Activated CD4-positive, CD25-positive, alpha-beta regulatory T cell treated with anti-CD3 and anti-CD28 coated beads, Interleukin-2, amount 50 U/mL, for 72 hours (primary cell): ENCODE measurements around the gene DTNBP1.

Experiments used
- DNase-seq: peaks from one replicate; pipeline ENCODE4 v3.0.0; 2021

Gene DTNBP1

GRCh38 chr6:15530411-15530810 lies 132.4 kb downstream of the DTNBP1 start:
- no peak for DNase-seq

- DNase-seq: no peak
Measured at GRCh38 chr6:15528870-15529269, 134.0 kb downstream of the DTNBP1 start.

- no peak for DNase-seq
Measured at GRCh38 chr6:15527838-15528617, 134.8 kb downstream of the DTNBP1 start.

- DNase-seq: no peak
Measured at GRCh38 chr6:15526212-15526701, 136.6 kb downstream of the DTNBP1 start.

GRCh38 chr6:15524861-15525401 lies 137.9 kb downstream of the DTNBP1 start:
- DNase-seq: peak; percentile 14

- peak; percentile 21 for DNase-seq
Measured at GRCh38 chr6:15523679-15524630, 138.9 kb downstream of the DTNBP1 start.

- DNase-seq: peak; percentile 25
Measured at GRCh38 chr6:15522856-15523529, 139.8 kb downstream of the DTNBP1 start.

GRCh38 chr6:15522427-15522826 lies 140.4 kb downstream of the DTNBP1 start:
- DNase-seq: peak; percentile 17

GRCh38 chr6:15522026-15522425 lies 140.8 kb downstream of the DTNBP1 start:
- peak; percentile 29 for DNase-seq

GRCh38 chr6:15521582-15521981 lies 141.2 kb downstream of the DTNBP1 start:
- no peak for DNase-seq

GRCh38 chr6:15520626-15521203 lies 142.1 kb downstream of the DTNBP1 start:
- peak; percentile 18 for DNase-seq

- peak; percentile 18 for DNase-seq
Measured at GRCh38 chr6:15519681-15520080, 143.1 kb downstream of the DTNBP1 start.

- DNase-seq: peak; percentile 19
Measured at GRCh38 chr6:15518878-15519277, 143.9 kb downstream of the DTNBP1 start.

GRCh38 chr6:15518057-15518456 lies 144.8 kb downstream of the DTNBP1 start:
- DNase-seq: peak; percentile 28

GRCh38 chr6:15517600-15517999 lies 145.2 kb downstream of the DTNBP1 start:
- no peak for DNase-seq

- DNase-seq: no peak
Measured at GRCh38 chr6:15516923-15517560, 145.8 kb downstream of the DTNBP1 start.

GRCh38 chr6:15516378-15516777 lies 146.4 kb downstream of the DTNBP1 start:
- DNase-seq: no peak

- no peak for DNase-seq
Measured at GRCh38 chr6:15515660-15516375, 147.0 kb downstream of the DTNBP1 start.

- DNase-seq: no peak
Measured at GRCh38 chr6:15515226-15515625, 147.6 kb downstream of the DTNBP1 start.

- no peak for DNase-seq
Measured at GRCh38 chr6:15513801-15514711, 148.8 kb downstream of the DTNBP1 start.
